Endothelial cell of umbilical vein (primary cell): ENCODE measurements around the gene IDH1.

Source experiments
- CTCF ChIP-seq, 2 donors: IDR thresholded peaks; 1 replicate in 1 of 2; 2 replicates in 1 of 2; pipeline ENCODE4 v1.5.1; 2011; ENCODE audit warnings: low read length in 2 of 2, mild to moderate bottlenecking in 2 of 2, moderate library complexity in 2 of 2, control low read depth in 1 of 2, inconsistent platforms in 1 of 2, low read depth in 1 of 2; ENCODE audit not compliant: insufficient read depth in 1 of 2; ENCODE audit errors: extremely low read depth in 1 of 2
- EZH2 ChIP-seq: IDR thresholded peaks from 2 replicates; pipeline ENCODE4 v1.6.1; 2012; ENCODE audit warnings: borderline replicate concordance, low read depth, mild to moderate bottlenecking, moderate library complexity, low read length, inconsistent platforms; ENCODE audit not compliant: severe bottlenecking
- FOS ChIP-seq: IDR thresholded peaks from 2 replicates; pipeline ENCODE4 v1.6.1; 2011; ENCODE audit warnings: mild to moderate bottlenecking, low read length, moderate library complexity, borderline replicate concordance; ENCODE audit not compliant: insufficient read depth
- GATA2 ChIP-seq: IDR thresholded peaks from 2 replicates; pipeline ENCODE4 v1.7.0; 2011; ENCODE audit warnings: low read depth, mild to moderate bottlenecking, moderate library complexity, mixed read lengths, low read length; ENCODE audit not compliant: insufficient read length, insufficient read depth
- JUN ChIP-seq: IDR thresholded peaks from 2 replicates; pipeline ENCODE4 v1.6.1; 2011; ENCODE audit warnings: borderline replicate concordance, low read depth; ENCODE audit not compliant: insufficient read length, insufficient read depth
- MAX ChIP-seq: IDR thresholded peaks from 2 replicates; pipeline ENCODE4 v1.6.1; 2011; ENCODE audit not compliant: insufficient read depth, insufficient read length
- MYC ChIP-seq: IDR thresholded peaks from one replicate; pipeline ENCODE4 v1.6.1; 2011; ENCODE audit warnings: mild to moderate bottlenecking, low read depth, low read length
- POLR2A ChIP-seq: IDR thresholded peaks from 2 replicates; pipeline ENCODE4 v1.6.1; 2012; ENCODE audit warnings: low read depth, mild to moderate bottlenecking, control low read depth, low read length
- POLR2AphosphoS5 ChIP-seq: IDR thresholded peaks from 2 replicates; pipeline ENCODE4 v1.6.1; 2012; ENCODE audit warnings: low read depth, mild to moderate bottlenecking, control low read depth, low read length, moderate library complexity; ENCODE audit not compliant: insufficient read depth

GRCh38 chr2:208234786-208235185, 20.1 kb downstream of the IDH1 start:
- TF ChIP-seq CTCF (IDR thresholded peaks at IDR 0.05; ENCODE audit: extremely low read depth in 1 of 2, insufficient read depth in 1 of 2, low read depth in 1 of 2, low read length in 2 of 2) (no peak), EZH2 (no peak), MAX (no peak), POLR2AphosphoS5 (no peak), POLR2A (no peak), FOS (no peak), JUN (no peak), MYC (no peak), GATA2 (no peak)
